Activated CD8-positive, alpha-beta T cell treated with anti-CD3 and anti-CD28 coated beads for 36 hours (primary cell): ENCODE measurements around the gene STARD8. TPM values are rescaled to one million over a fixed set of nuclear protein-coding genes. Genes with fewer than 3 reads are reported as not detected.
A peak's percentile ranks its signal among the peaks of the same experiment; 100 is the strongest.

Experiments
- ATAC-seq: fragments of 200-7000 bp; cut with Tn5 transposase; one replicate; pipeline ENCODE4 v1.10.0; 2021; ENCODE audit warnings: mild to moderate bottlenecking, moderate library complexity
- CTCF ChIA-PET: fragments of 350-600 bp; sonication (Branson Sonifier 250); formaldehyde crosslinking; loops from one replicate; lab custom pipeline; 2021; ENCODE audit warnings: antibody characterized with exemption; lab: Charles Lee
- POLR2A ChIA-PET: fragments of 350-600 bp; sonication (Branson Sonifier 250); formaldehyde crosslinking; loops from one replicate; lab custom pipeline; 2021; ENCODE audit warnings: antibody characterized with exemption; lab: Charles Lee
- DNase-seq: peaks from one replicate; pipeline ENCODE4 v3.0.0-alpha.2; 2020
- H3K27ac Mint-ChIP-seq: one replicate; pipeline ENCODE4 v1.8.0; 2021; ENCODE audit warnings: mild to moderate bottlenecking, mixed read lengths
- H3K27me3 Mint-ChIP-seq: one replicate; pipeline ENCODE4 v1.8.0; 2021; ENCODE audit warnings: mixed read lengths
- H3K36me3 Mint-ChIP-seq: one replicate; pipeline ENCODE4 v1.8.0; 2021; ENCODE audit warnings: low read depth, mixed read lengths
- H3K4me1 Mint-ChIP-seq: one replicate; pipeline ENCODE4 v1.8.0; 2021; ENCODE audit warnings: low read depth, mixed read lengths
- H3K4me3 Mint-ChIP-seq: one replicate; pipeline ENCODE4 v1.8.0; 2021; ENCODE audit warnings: mild to moderate bottlenecking, moderate library complexity, mixed read lengths
- H3K9me3 Mint-ChIP-seq: one replicate; pipeline ENCODE4 v1.8.0; 2021; ENCODE audit warnings: mixed read lengths
- intact Hi-C: fragments of 100-400 bp; cut with micrococcal nuclease; formaldehyde crosslinking; loops from one replicate; pipeline ENCODE4 v1.10.0; 2022
- total RNA-seq, 2 experiments: library from RNA; stranded (reverse); gene quantifications; one replicate each; pipeline ENCODE4 v1.2.3, GENCODE V29; 2021
- TF ChIP-seq, protein P1 (sequence below): fragments of 200-600 bp; IDR thresholded peaks from one replicate; pipeline ENCODE4 v1.8.0; 2022; ENCODE audit warnings: antibody characterized with exemption, mild to moderate bottlenecking

Gene STARD8
- total RNA-seq, 2 experiments from 2014 or later = 0.36 to 0.38 TPM

DNA sequence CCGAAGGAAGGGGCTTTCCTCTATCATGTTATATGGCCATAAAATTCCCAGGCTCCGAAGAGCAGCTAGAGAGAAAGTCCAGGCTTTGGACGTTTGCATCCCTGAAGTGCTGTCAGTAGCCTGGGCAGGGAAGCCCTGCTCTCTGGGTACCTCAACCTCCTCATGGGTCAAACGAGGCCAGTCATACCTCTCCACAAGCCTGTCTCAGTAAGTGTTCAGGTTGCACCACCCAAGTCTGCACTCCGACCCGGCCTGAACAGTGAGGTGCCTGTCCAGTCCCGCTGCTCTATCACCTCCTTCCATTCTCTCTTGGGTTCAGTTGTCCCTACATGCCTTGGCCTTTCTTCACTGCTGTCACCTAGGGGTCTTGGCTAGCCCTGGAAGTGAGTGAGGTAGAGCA lies 78.9 kb downstream of the STARD8 start:
- ChIA-PET POLR2A (interaction anchor here (0.6 kb wide), 1 partner anchor 102 kb away, joined by 4 read pairs; no protein-coding TSS in a partner anchor), CTCF (no interaction called here)
- H3K9me3 Mint-ChIP-seq = no peaks in the 10 kb centered on the region
- H3K27ac Mint-ChIP-seq = no peak overlapping the region
- TF ChIP-seq, protein P1, sequence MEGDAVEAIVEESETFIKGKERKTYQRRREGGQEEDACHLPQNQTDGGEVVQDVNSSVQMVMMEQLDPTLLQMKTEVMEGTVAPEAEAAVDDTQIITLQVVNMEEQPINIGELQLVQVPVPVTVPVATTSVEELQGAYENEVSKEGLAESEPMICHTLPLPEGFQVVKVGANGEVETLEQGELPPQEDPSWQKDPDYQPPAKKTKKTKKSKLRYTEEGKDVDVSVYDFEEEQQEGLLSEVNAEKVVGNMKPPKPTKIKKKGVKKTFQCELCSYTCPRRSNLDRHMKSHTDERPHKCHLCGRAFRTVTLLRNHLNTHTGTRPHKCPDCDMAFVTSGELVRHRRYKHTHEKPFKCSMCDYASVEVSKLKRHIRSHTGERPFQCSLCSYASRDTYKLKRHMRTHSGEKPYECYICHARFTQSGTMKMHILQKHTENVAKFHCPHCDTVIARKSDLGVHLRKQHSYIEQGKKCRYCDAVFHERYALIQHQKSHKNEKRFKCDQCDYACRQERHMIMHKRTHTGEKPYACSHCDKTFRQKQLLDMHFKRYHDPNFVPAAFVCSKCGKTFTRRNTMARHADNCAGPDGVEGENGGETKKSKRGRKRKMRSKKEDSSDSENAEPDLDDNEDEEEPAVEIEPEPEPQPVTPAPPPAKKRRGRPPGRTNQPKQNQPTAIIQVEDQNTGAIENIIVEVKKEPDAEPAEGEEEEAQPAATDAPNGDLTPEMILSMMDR = no peak
- H3K4me1 Mint-ChIP-seq = no peaks in the 10 kb centered on the region
- intact Hi-C loops = no loop called here
- DNase-seq (no peak), ATAC-seq (no peak)
- no peaks in the 10 kb centered on the region for H3K27me3 Mint-ChIP-seq
- no peak overlapping the region for H3K4me3 Mint-ChIP-seq
- H3K36me3 Mint-ChIP-seq = no peaks in the 10 kb centered on the region

DNA sequence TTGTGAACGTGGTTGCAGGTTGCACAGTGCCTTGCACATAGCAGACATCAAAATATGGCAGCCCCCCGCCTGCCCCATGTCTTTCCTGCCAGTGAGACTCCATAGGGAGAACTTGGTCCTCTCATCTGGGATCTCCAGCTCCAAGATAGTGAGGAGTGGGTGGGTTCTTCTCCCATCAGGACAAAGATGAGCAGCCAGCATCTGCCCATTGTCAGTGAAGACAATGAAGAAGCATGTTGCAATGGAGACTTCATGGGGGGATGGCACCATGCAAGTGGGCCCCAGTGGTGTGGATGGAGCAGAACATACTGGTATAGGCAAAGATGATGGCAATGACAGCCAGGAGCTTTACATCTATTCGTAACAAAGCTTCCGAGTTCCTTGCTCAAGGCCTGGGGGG lies 80.2 kb downstream of the STARD8 start:
- Mint-ChIP-seq H3K36me3 (no peaks in the 10 kb centered on the region), H3K9me3 (no peaks in the 10 kb centered on the region), H3K27me3 (no peaks in the 10 kb centered on the region), H3K4me1 (no peaks in the 10 kb centered on the region), H3K27ac (no peak overlapping the region), H3K4me3 (no peak overlapping the region)
- intact Hi-C loops = no loop called here
- no peak for ATAC-seq
- POLR2A ChIA-PET = no interaction called here
- no peak for DNase-seq
- TF ChIP-seq, protein P1 = no peak
- CTCF ChIA-PET = no interaction called here

DNA sequence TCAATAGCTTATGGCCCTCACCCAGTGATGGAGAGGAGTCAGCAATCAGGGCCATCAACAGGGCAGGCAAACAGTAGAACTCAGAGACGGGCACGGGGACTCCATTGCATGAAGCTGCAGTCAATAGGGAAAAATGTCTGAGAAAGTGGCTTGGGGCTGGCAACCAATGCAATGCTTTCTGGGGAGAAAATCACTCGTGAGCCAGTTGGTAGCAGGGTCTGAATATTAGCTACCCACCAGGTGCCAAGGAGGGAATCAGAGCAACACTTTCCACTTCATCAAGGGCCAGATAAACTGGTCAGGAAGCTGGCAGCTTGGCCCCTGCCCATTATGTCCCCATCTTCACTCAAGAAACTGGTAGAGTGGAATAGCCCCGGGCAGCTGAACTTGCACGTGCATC lies 80.7 kb downstream of the STARD8 start:
- TF ChIP-seq, protein P1 = no peak
- DNase-seq (no peak), ATAC-seq (no peak)
- CTCF ChIA-PET = no interaction called here
- no peak overlapping the region for H3K4me3 Mint-ChIP-seq
- peaks cover 2% of the 10 kb centered on the region for H3K4me1 Mint-ChIP-seq
- intact Hi-C loops = no loop called here
- no peak overlapping the region for H3K27ac Mint-ChIP-seq
- H3K9me3 Mint-ChIP-seq = no peaks in the 10 kb centered on the region
- H3K27me3 Mint-ChIP-seq = no peaks in the 10 kb centered on the region
- H3K36me3 Mint-ChIP-seq = no peaks in the 10 kb centered on the region
- POLR2A ChIA-PET = no interaction called here

DNA sequence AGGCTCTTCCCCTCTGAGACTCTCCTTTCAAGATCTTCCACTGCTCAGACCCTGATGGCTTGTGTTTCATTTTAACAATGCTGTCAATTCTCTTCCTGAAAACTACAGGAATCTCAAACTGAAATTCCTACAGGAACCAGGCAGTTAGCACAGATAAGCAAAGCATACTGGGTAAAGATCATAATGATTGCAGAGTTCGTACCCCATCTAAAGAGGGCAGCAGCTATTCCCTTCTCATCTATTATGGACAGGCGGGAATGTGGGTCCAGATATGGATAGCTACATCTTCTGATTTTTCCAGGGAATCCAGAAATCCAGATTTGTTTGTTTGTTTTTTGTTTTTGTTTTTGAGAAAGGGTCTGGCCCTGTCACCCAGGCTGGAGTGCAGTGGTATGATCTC lies 83.8 kb downstream of the STARD8 start:
- DNase-seq (no peak), ATAC-seq (no peak)
- ChIA-PET POLR2A (no interaction called here), CTCF (interaction anchor here (2.1 to 2.7 kb wide), 2 partner anchors 96 to 491 kb away, joined by 5 to 7 read pairs; no protein-coding TSS in a partner anchor)
- TF ChIP-seq, protein P1 = no peak
- Mint-ChIP-seq H3K27me3 (peaks cover 4% of the 10 kb centered on the region), H3K4me3 (no peak overlapping the region), H3K9me3 (no peaks in the 10 kb centered on the region), H3K27ac (no peak overlapping the region), H3K4me1 (peaks cover 2% of the 10 kb centered on the region), H3K36me3 (no peaks in the 10 kb centered on the region)
- intact Hi-C loops = loop anchor here (10.0 kb wide), 2 partner anchors 74 to 494 kb away; no protein-coding TSS in a partner anchor

DNA sequence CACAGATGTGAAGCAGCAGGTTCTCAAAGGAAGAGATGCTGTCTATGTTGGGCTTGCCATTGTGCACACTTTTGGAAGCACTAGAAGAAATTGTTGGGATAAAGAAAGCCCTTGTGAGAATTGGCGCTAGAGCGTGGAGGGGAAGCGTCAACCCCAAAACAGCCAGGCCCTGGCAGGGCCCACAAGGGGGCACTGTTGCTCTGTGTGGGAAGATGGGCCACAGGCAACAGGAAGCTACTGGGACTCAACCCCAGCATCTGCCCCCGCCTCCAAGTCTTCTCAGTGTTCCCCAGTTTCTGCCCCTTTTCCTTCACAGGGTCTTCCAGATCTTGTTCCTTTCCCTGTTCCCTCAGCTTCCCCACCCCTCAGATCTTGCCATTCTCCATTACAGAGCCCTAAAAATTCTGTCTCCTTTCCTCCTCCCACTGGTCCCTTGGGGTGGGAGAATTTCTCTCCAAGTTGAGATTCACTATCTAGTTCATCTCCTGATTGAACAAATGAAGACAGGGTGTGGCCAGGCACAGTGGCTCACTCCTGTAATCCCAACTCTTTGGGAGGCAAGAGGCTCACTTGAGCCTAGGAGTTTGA lies 85.5 kb downstream of the STARD8 start:
- H3K27ac Mint-ChIP-seq = no peak overlapping the region
- H3K4me3 Mint-ChIP-seq = no peak overlapping the region
- TF ChIP-seq, protein P1 = peak; percentile 53
- H3K36me3 Mint-ChIP-seq = no peaks in the 10 kb centered on the region
- ChIA-PET POLR2A (no interaction called here), CTCF (interaction anchor here (0.7 to 1.8 kb wide), 9 partner anchors 8 to 94 kb away, joined by 3 to 7 read pairs (median 4); no protein-coding TSS in a partner anchor)
- ATAC-seq (peak; percentile 71), DNase-seq (peak; percentile 73)
- H3K9me3 Mint-ChIP-seq = no peaks in the 10 kb centered on the region
- intact Hi-C loops = loop anchor here (10.0 kb wide), 2 partner anchors 72 to 492 kb away; no protein-coding TSS in a partner anchor
- H3K27me3 Mint-ChIP-seq = peaks cover 4% of the 10 kb centered on the region
- peaks cover 2% of the 10 kb centered on the region for H3K4me1 Mint-ChIP-seq
